GM13977 (cell line): ENCODE data around the gene IL16.

Experiments used
- DNase-seq: peaks from one replicate; pipeline ENCODE4 v3.0.0; 2012; ENCODE audit warnings: low spot score
- CTCF ChIP-seq: IDR thresholded peaks from 2 replicates; pipeline ENCODE4 v1.5.1; 2012; ENCODE audit warnings: mild to moderate bottlenecking, control low read depth; ENCODE audit not compliant: insufficient read depth; ENCODE audit errors: extremely low read depth, missing control alignments
- in situ Hi-C: fragments of 300-500 bp; cut with MboI; formaldehyde crosslinking; loops from one replicate; pipeline ENCODE4 v1.12.0; 2022; ENCODE audit warnings: low sequenced_read_pairs, low pct_unique_long_range_greater_than_20kb, mixed read lengths, inconsistent platforms; ENCODE audit not compliant: unreplicated experiment

IL16 gene

GRCh38 chr15:81268881-81269601 is 72.4 kb downstream of the IL16 start:
- DNase-seq: no peak
- in situ Hi-C loops: loop anchor here (5.0 to 10.0 kb wide), 2 partner anchors 114 to 162 kb away; no protein-coding TSS in a partner anchor

GRCh38 chr15:81270188-81270587 is 73.5 kb downstream of the IL16 start:
- in situ Hi-C loops: no loop called here
- no peak for DNase-seq
- TF ChIP-seq CTCF: no peak

More at GRCh38 chr15:81268881-81269601, 72.4 kb downstream of the IL16 start:
- TF ChIP-seq CTCF: no peak

- in situ Hi-C loops: no loop called here
- DNase-seq: no peak
- no peak for TF ChIP-seq CTCF
Observed at GRCh38 chr15:81270781-81271491, 74.3 kb downstream of the IL16 start.

GRCh38 chr15:81271761-81272644 is 75.3 kb downstream of the IL16 start:
- in situ Hi-C loops: no loop called here
- TF ChIP-seq CTCF: no peak
- DNase-seq: no peak

GRCh38 chr15:81273200-81273599 is 76.5 kb downstream of the IL16 start:
- TF ChIP-seq CTCF: no peak
- in situ Hi-C loops: no loop called here
- no peak for DNase-seq

GRCh38 chr15:81273855-81274254 is 77.2 kb downstream of the IL16 start:
- DNase-seq: no peak
- no peak for TF ChIP-seq CTCF
- in situ Hi-C loops: no loop called here
